Frontal cortex (tissue), 4 donors: Measurements from ENCODE around the gene IL20. TPM values are rescaled to one million over a fixed set of nuclear protein-coding genes. Genes with fewer than 3 reads are reported as not detected.
A peak's percentile ranks its signal among the peaks of the same experiment; 100 is the strongest.

Experiments used
- DNase-seq, 2 donors: peaks; one replicate each; pipeline ENCODE4 v3.0.0; 2012; ENCODE audit warnings: low spot score in 2 of 2
- FAIRE-seq: peaks from 2 replicates; lab custom pipeline; 2012; peaks lifted over from hg19 to GRCh38; lab: Jason Lieb, UNC
- total RNA-seq: library from RNA; depleted of rRNA; stranded (reverse); fragments of >200 nt; gene quantifications from one replicate; pipeline ENCODE4 v1.2.3, GENCODE V29; 2014
- donor health status: control.
- donor health status: control.
- donor health status: control.

Gene IL20
- total RNA-seq, 1 donor from 2014 or later = not detected

GRCh38 chr1:206898089-206898914 is 32.9 kb downstream of the IL20 start:
- DNase-seq (no peak), FAIRE-seq (no peak)

GRCh38 chr1:206898915-206899431 is 33.5 kb downstream of the IL20 start:
- FAIRE-seq (no peak), DNase-seq (no peak)

DNA sequence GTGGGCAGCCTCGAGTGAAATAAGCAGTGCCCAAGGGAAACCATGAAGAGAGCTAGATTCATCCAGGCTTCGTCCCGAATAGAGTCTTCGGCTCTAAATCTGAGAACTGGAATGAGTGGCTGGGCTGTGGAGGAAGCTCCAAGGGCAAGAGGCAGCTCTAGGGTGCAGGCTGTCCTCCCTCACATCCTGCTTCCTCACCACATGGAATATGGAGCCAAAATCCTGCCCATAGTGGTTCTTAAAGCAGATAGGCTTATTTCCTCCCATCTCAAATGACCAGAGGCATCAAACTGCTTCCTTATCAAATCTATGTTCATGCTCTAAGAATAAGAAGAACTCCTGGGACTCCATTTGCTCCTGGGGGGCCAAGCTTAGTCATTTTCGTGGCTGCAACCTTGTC is 34.3 kb downstream of the IL20 start:
- FAIRE-seq (no peak), DNase-seq (no peak)

- FAIRE-seq (no peak), DNase-seq (no peak)
Observed at GRCh38 chr1:206900149-206900548, 34.7 kb downstream of the IL20 start.

DNA sequence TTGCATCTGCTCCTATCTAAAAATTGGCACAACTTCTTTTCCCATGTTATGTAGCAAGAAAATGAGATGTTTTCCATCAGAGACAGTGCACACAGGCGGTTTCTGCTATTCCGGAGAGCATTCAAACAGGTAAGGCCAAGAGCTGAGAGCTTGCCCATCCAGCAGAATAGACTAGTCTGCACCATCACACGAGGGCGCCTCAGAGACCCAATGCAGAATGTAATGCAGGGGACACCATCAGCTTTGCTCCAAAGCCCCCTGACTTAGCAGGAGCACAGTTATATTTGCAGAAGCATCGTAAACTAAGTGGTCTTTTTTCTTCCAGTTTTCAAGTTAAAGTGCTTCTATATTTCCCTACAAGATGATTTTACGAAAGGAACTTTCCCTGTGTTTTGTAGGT is 36.5 kb downstream of the IL20 start:
- FAIRE-seq = no peak

DNA sequence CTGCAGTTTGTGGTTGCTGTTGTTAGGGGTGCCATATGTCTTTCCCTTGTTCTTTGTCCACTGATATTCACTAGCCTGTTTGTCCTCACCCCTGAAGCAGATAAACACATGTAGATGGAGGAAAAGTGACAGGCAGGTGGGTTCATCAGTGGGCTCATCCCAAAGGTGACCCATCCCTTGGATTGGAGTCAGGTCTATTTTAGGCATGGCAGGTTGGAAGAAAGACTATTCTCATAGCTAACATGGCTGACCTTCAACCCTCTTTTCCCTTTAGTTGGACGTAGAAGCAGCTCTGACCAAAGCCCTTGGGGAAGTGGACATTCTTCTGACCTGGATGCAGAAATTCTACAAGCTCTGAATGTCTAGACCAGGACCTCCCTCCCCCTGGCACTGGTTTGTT is 37.3 kb downstream of the IL20 start:
- no peak for FAIRE-seq
- DNase-seq = no peak

More for the DNA sequence above, 36.5 kb downstream of the IL20 start:
- DNase-seq = no peak

DNA sequence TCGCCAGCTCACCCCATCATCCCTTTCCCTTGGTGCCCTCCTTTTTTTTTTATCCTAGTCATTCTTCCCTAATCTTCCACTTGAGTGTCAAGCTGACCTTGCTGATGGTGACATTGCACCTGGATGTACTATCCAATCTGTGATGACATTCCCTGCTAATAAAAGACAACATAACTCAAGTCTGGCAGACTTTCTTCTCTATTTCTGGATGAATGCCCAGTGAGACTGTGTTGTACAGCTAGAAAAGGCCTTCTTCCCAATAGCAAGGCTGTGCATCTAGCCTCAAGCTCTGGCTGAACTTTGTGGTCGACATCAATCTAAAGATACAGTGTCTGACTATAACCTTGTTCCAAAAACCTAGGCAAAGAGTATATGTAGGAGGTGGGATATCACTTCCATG is 38.3 kb downstream of the IL20 start:
- FAIRE-seq (no peak), DNase-seq (no peak)

GRCh38 chr1:206904423-206905142 is 39.2 kb downstream of the IL20 start:
- DNase-seq = no peak
- no peak for FAIRE-seq

DNA sequence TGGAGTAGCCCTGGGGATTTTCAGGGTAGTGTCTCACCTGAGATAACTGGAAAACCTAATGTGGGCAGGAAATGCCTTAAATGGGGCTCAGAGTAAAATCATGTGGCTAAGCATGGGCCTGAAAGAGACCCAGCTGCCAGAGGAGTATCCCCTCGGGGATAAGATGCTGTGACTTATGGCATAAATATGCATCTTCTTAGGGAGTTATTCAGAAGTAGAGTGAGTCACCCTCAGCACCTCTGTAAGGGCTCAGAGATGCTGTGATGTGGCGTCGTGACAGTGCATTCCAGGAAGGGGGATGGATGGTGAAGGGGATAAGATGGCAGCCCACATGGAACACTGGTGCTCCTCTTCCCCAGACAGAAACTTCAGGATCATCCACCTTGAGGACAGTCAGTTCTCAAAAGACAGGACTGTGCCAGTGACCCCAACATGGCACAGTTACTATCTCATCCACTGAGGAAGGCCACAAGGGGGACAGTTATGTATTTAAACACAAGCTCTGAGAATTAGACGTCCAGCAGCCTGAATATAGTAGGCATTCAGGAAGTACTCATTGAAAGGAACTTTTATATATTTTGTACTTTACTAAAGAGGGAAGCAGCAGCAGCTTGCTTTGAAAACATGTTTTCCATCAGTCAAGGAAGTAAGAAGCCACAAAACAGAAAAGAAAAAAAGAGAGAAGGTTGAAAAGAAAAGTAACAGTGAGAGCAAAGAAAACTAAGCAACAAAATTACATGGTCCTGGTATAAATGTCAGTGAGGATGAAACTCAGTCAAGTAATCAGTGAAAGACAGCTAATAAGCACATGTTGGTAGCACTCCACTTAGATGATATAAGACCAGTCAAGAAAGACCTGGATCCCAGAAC is 40.1 kb downstream of the IL20 start:
- DNase-seq (no peak), FAIRE-seq (no peak)

GRCh38 chr1:206907304-206907991 is 42.0 kb downstream of the IL20 start:
- DNase-seq (no peak), FAIRE-seq (no peak)

DNA sequence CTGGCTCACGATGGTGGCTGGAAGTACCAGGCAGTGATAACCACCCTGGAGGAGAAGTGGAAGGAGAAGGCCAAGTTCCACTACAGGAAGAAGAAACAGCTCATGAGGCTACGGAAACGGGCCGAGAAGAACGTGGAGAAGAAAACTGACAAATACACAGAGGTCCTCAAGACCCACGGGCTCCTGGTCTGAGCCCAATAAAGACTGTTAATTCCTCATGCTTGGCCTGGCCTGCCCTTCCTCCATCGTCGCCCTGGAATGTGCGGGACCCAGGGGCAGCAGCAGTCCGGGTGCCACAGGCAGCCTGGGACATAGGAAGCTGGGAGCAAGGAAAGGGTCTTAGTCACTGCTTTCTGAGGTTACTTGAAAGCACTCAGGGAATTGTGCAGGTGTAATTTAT is 42.6 kb downstream of the IL20 start:
- DNase-seq = no peak
- FAIRE-seq = no peak

- DNase-seq = peak in 1 of 2 donors; percentile 41
- no peak for FAIRE-seq
Observed at GRCh38 chr1:206909161-206909882, 43.9 kb downstream of the IL20 start.

DNA sequence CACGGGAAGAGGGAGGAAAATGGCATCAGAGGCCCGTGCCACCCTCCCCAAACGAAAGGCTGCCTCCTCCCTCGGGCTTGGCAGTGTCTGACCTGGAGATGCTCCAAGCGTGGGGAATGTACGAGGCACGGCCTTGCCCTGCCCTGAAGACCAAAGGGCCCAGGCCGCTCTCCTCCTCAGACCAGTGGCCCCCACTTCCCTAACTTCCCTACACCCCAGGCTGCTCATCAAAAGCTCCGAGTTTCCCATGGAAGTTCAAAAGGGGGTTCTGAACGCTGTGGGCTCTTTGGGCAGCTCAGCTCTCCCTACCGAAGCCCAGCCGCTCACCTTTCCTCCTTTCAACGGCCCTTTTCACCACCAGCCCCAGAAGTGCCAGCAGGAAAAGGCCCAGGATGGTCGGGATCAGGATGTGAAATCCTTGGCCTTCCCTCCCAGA is 44.5 kb downstream of the IL20 start:
- FAIRE-seq (no peak), DNase-seq (no peak)

GRCh38 chr1:206911064-206911663 is 45.7 kb downstream of the IL20 start:
- peak in 1 of 2 donors; percentile 56 for DNase-seq
- no peak for FAIRE-seq

DNA sequence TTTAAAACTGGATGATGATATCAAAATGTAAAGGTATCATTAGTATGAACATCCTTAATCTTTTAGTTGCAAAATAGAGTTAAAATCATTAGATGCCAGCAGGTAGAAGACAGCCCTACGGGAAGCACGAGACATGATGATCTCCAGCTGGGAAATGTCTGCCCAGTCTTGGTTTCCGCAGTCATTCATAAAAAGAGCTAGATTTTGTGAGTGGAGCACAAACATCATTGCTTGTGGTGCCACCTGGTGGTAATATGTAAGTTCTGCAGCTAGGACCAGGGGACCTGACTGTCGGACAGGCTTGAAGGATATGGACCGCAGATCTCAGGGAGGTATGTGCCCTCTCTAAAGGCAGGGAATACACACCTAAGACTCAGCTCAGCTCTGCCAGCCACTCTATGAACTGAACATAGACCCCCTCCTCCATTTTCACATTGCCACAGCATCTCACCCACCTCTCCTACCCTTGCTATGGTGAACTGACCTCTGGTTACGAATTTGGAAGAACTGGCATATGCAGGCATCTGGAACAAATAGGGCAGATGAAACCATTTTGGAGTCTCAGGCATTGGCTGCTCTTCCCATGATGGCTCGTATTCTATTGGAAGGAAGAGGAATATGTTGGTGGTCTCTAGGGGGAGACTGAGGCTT is 47.1 kb downstream of the IL20 start:
- FAIRE-seq (no peak), DNase-seq (peak; percentile 70 to 76)

DNA sequence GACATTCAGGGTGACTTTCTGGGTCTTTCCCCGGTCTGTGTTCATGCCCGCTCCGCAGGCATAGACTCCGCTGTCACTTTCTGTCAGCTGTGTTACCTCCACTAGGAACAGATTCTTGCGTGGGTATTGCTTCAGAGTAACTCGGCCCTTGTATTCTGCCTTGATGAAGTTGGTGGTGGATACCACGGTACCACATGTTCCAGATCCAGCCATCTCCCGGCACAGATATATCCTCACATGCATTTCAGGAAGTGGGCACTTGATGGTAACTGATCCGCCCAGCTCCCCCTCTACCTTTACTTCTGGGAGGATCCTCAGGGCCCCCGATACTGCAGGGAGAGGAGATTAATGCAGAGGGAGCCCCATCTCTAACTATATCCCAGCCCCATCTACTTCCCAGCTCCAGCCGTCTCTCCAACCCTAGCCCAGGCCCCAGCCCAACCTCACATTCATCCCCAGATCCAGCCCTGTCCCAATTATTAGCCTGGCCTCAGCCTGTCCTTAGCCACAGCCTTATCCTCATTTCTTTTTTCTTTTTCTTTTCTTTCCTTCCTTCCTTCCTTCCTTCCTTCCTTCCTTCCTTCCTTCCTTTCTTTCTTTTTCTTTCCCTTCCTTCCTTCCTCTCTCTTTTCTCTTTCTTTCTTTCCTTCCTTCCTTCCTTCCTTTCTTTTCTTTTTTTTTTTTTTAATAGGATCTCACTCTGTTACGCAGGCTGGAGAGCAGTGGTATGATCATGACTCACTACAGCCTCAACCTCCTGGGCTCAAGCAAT is 48.5 kb downstream of the IL20 start:
- DNase-seq (no peak), FAIRE-seq (no peak)

GRCh38 chr1:206915030-206915735 is 49.8 kb downstream of the IL20 start:
- FAIRE-seq = no peak

More at GRCh38 chr1:206915030-206915735, 49.8 kb downstream of the IL20 start:
- no peak for DNase-seq
